GM12865 (cell line): ENCODE measurements around the gene NLGN4Y.

Source experiments
- DNase-seq: peaks from one replicate; pipeline ENCODE4 v3.0.0; 2010; ENCODE audit warnings: low read depth
- H3K4me3 ChIP-seq: 2 replicates; pipeline ENCODE4 v1.5.1; 2011; ENCODE audit warnings: mild to moderate bottlenecking, low read depth, low read length, control low read depth
- CTCF ChIP-seq: IDR thresholded peaks from 2 replicates; pipeline ENCODE4 v1.5.1; 2011; ENCODE audit warnings: low read length, control low read depth, low read depth, inconsistent platforms; ENCODE audit not compliant: insufficient read depth; ENCODE audit errors: missing control alignments

Gene NLGN4Y

GRCh38 chrY:14824583-14824982 lies 300.3 kb downstream of the NLGN4Y start:
- no peak overlapping the region for H3K4me3 ChIP-seq
- no peak for TF ChIP-seq CTCF
- DNase-seq = no peak

GRCh38 chrY:14825728-14826127 lies 301.4 kb downstream of the NLGN4Y start:
- H3K4me3 ChIP-seq = no peak overlapping the region
- DNase-seq = no peak

GRCh38 chrY:14828531-14828930 lies 304.2 kb downstream of the NLGN4Y start:
- H3K4me3 ChIP-seq = no peak overlapping the region
- TF ChIP-seq CTCF = no peak
- no peak for DNase-seq

More at GRCh38 chrY:14825728-14826127, 301.4 kb downstream of the NLGN4Y start:
- no peak for TF ChIP-seq CTCF

- H3K4me3 ChIP-seq = no peak overlapping the region
- no peak for DNase-seq
- no peak for TF ChIP-seq CTCF
Observed at GRCh38 chrY:14829366-14829885, 305.1 kb downstream of the NLGN4Y start.

GRCh38 chrY:14834103-14835060 lies 310.1 kb downstream of the NLGN4Y start:
- no peak for DNase-seq
- no peak for TF ChIP-seq CTCF
- H3K4me3 ChIP-seq = no peak overlapping the region

GRCh38 chrY:14837466-14837865 lies 313.1 kb downstream of the NLGN4Y start:
- no peak overlapping the region for H3K4me3 ChIP-seq
- DNase-seq = no peak
- no peak for TF ChIP-seq CTCF

- no peak for TF ChIP-seq CTCF
- DNase-seq = no peak
- H3K4me3 ChIP-seq = no peak overlapping the region
Observed at GRCh38 chrY:14850734-14851133, 326.4 kb downstream of the NLGN4Y start.
